ENCODE data around the gene OTOGL.

DNA sequence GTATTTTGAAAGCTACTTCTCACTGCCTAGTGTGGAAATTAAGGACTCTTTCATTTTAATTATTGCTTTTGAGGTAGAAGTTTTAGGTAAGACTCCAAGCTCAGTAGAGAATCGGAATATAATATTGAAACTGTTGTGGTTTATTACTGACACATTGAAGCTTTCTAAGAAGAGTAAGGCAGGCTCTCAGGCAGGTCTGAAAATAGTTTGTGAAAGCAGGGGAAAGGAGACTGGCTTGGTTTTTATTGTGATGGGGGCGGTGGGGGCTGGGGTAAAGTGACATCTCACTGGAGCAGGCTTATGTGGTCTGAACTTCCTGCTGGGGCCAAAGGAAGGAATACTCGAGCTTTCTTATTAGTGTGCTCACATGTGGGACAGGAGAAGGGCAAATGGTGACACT is 79.5 kb downstream of the OTOGL start:
- TF ChIP-seq, protein P1, sequence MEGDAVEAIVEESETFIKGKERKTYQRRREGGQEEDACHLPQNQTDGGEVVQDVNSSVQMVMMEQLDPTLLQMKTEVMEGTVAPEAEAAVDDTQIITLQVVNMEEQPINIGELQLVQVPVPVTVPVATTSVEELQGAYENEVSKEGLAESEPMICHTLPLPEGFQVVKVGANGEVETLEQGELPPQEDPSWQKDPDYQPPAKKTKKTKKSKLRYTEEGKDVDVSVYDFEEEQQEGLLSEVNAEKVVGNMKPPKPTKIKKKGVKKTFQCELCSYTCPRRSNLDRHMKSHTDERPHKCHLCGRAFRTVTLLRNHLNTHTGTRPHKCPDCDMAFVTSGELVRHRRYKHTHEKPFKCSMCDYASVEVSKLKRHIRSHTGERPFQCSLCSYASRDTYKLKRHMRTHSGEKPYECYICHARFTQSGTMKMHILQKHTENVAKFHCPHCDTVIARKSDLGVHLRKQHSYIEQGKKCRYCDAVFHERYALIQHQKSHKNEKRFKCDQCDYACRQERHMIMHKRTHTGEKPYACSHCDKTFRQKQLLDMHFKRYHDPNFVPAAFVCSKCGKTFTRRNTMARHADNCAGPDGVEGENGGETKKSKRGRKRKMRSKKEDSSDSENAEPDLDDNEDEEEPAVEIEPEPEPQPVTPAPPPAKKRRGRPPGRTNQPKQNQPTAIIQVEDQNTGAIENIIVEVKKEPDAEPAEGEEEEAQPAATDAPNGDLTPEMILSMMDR (IDR thresholded peaks at IDR 0.05) = no peak
- no peak for TF ChIP-seq POLR2A (IDR thresholded peaks at IDR 0.05)

Measured in breast epithelium (tissue), 3 donors.